ENCODE results near the gene PLD4.
"Not testable (repeated sequence)": the region's sequence is repeated elsewhere in the genome, so short reads cannot be mapped to it uniquely, and the experiment has no call there.

Gene PLD4

GRCh38 chr14:104885973-104886689 lies 38.5 kb upstream of the PLD4 start:
- DNase-seq (ENCODE audit: low spot score), result no peak

DNA sequence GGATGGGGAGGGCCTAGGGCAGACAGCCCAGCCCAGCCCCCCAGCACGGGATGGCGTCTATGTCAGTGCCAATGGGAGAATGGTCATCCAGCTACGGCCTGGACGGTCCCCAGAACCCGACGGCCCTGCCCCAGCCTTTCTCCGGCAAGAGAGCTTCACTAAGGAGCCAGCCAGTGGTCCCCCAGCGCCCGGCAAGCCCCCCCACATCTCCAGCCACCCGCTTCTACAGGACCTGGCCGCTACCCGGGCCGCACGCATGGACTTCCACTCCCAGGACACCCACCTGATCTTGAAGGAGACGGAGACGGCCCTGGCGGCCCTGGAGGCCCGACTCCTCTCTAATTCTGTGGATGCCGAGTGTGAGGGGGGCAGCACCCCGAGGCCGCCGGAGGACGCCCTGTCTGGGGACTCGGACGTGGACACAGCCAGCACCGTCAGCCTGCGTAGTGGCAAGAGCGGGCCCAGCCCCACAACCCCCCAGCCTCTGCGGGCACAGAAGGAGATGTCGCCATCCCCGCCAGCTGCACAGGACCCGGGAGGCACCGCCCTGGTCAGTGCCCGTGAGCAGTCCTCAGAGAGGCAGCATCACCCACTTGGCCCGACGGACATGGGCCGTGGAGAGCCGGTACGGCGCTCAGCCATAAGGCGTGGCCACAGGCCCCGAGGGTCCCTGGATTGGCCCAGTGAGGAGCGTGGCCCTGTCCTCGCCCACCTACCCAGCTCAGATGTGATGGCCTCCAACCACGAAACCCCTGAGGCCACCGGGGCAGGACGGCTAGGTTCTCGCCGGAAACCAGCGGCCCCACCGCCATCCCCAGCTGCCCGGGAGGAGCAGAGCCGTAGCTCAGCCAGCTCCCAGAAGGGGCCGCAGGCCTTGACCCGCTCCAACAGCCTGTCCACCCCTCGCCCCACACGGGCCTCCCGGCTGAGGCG lies 37.7 kb upstream of the PLD4 start:
- DNase-seq (ENCODE audit: low spot score), result no peak

- no peak for DNase-seq (ENCODE audit: low spot score)
Measured at GRCh38 chr14:104887623-104888488, 36.8 kb upstream of the PLD4 start.

- DNase-seq (ENCODE audit: low spot score), result no peak
Measured at GRCh38 chr14:104888489-104889374, 35.9 kb upstream of the PLD4 start.

GRCh38 chr14:104889375-104889757 lies 35.3 kb upstream of the PLD4 start:
- no peak for DNase-seq (ENCODE audit: low spot score)

DNA sequence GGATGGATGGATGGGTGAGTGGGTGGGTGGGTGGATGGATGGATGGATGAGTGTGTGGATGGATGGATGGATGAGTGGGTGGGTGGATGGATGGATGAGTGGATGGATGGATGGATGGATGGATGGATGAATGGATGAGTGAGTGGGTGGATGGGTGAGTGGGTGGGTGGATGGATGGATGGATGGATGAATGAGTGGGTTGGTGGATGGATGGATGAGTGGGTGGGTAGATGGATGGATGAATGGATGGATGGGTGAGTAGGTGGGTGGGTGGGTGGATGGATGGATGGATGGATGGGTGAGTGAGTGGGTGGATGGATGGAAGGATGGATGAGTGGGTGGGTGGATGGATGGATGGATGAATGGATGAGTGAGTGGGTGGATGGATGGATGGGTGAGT lies 34.4 kb upstream of the PLD4 start:
- DNase-seq (ENCODE audit: low spot score), result not testable (repeated sequence)

DNA sequence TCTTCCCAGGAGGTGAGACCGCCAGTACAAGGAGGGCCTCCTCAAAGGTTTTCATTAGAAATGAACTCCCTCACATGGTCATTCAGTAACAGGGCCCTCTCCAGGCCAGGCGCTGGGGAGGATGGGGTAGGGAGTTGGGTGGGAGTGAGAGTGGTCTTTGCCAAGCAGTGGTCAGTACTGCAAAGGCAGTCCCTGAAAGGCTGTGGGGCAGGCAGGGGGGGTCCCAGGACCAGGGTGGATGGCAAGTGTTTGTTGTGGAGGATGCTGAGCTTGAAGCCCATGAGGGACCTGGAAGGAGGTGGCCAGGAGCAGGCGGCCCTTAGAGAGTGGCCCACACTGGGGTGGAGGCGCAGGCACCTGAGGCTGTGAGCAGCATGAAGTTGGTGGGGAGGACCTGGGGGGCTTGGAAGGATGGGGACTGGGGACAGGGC lies 33.5 kb upstream of the PLD4 start:
- no peak for DNase-seq (ENCODE audit: low spot score)

DNA sequence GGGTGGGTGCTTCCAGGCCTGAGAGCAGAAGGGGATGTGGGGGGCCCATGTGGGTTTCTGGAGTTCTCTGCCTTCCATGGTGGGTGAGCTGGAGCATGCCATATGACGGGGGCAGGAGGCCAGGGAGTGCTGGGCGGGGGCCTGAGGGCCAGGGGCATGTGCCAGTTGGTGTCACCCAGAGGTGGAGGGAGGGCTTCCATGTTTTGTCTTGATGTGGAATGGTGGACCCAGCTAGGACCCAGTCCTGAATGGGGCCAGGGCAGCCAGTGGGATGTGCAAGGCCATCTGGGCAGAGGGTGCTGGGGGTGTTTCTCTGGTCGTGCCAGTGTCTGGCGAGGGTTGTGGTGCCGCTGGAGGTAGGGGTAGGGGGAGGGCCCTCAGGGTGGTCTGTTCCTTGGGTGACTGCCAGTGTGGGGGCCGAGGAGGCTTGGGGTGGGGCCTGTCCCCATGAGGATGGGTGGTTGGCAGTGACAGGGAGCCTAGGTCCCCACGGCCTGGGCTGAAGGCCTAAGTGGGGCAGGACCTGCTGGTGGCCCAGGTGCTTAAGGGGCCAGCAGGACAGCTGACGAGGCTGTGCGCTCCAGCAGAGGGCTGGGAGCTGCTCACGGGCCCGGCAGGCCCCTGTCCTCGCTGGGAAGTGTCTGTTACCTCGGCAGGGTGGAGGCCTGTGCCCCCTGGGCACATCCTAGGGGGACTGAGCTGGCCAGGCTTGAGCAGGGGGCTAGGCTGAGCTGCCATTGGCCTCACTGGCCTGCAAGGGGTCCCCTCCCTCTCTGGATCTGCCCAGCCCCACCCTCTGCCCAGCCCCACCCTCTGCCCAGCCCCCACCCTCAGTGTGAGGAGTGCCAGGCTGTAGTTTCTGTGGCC lies 32.8 kb upstream of the PLD4 start:
- no peak for DNase-seq (ENCODE audit: low spot score)

DNA sequence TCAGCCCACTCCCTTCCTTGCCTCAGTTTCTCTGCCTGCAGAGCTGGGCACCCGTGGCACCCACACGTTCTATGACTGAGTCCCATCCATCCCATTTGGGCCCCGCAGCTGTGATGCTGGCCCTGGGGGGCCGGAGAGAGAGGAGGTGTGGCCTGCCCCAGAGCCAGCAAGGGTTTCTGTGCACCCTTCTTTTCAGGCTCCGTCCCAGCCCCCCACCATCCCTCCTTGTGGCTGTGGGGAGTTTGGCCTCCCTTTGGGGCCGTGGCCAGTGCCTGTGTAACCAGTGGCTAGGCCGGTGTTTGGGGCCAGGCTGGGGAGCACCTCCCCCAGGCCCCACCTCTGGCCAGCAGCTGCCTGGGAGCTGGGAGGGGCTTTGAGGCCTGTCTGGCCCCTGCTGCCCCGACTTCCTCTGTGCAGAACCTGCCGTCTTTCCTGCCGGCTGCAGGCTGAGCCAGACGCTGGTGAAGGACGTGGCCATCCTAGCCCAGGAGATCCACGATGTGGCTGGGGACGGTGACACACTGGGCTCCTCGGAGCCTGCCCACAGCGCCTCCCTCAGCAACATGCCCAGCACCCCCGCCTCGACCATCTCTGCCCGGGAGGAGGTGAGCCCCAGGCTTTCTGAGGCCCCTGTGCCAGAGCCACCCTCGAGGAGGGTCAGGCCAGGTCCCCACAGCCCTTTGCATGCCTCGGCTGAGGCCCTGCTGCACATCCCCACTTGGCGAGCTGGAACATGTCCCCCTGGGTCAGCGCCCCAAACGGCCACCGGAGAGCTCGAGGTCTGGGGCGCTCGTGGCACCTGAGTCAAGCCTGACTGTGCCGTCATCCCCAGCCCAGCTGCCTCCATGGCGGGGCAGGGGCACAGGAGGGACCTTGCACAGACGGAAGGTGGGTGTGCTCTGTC lies 31.9 kb upstream of the PLD4 start:
- no peak for DNase-seq (ENCODE audit: low spot score)

DNA sequence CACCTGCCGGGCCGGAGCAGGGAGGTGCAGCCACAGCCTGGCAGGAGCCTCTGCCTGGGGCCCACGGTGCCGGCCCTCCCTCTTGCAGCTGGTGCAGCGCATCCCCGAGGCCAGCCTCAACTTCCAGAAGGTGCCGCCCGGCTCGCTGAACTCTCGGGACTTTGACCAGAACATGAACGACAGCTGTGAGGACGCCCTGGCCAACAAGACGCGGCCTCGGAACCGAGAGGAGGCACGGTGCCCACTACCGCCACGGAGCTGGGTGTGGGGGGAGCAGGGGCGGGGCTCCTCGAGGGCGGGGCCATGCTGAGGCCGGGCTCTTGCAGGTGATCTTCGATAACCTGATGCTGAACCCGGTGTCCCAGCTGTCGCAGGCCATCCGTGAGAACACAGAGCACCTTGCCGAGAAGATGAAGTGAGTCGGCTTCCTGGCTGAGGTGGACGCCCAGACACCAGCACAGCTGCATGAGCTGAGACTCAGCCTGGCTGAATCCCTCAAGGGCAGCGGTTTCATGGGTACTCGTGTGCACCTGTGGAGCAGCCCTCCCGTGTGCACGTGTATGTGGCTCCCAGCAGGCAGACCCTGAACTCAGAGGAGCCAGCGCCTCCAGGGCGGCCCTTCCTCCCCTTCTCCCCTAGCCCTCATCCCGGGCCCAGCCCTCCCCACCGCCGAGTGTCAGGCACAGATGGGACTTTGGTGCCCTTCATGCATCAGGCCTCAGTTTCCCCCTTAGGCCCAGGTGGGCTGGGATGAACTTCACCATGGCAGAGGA lies 31.1 kb upstream of the PLD4 start:
- no peak for DNase-seq (ENCODE audit: low spot score)

DNA sequence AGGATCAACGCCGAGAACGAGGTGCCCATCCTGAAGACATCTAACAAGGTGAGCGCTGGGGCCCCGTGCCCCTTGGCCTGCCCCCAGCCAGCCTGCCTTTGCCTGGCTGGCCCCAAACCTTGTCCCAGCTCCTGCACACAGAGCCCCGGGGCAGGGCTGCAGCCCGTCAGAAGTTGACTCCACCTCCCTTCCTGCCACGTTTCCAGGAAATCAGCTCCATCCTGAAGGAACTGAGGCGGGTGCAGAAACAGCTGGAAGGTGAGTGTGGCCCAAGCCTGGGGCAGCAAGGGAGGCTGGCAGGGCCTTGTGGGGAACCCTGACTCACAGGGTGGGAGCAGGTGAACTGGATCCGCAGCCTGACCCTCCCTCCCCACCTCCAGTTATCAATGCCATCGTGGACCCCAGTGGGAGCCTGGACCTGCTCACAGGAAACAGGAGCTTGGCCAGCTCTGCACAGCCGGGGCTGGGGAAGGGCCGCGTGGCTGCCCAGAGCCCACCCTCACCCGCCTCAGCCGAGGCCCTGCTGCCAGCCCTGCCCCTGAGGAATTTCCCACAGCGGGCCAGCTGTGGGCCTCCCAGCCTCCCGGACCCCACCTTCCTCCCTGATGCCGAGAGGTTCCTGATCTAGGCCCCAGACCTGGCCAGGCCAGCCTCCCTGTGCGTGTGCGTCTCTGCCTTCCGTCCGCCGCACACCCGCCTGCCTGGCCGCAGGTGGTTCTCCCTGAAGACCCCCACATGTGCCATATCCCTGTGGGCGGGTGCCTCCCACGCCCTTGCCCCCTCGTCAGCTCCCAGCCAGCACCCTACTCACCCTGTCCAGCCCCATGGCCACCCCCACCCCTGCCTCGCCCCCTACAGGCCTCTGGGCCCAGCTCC lies 30.1 kb upstream of the PLD4 start:
- no peak for DNase-seq (ENCODE audit: low spot score)

DNA sequence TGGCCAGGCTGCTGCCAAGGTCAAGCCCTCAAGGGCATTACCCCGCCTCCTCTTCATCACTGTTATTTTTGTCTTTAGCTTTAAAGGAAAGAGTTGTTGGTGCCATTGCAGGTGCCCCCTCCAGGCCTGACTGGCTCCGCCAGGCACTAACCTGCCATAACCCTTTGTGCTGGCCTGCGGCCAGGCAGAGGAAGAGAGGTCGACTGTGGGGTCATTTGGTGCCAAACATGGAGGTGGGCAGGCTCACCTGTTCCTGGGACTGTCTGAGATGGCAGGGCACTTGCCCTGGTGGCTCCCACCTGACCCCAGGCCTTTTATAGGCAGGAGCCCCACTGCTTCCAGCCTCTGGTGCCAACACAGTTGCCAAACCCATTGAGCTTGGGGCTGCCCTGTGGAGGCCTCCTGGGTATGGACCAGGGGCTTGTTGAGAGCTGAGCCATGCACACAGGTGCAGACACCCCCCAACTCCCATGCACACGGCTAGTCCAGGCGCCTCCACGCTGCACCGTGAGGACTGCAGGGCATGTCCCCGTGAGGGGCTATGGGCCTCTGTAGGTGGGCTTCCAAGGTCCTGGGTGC lies 29.4 kb upstream of the PLD4 start:
- no peak for DNase-seq (ENCODE audit: low spot score)

DNA sequence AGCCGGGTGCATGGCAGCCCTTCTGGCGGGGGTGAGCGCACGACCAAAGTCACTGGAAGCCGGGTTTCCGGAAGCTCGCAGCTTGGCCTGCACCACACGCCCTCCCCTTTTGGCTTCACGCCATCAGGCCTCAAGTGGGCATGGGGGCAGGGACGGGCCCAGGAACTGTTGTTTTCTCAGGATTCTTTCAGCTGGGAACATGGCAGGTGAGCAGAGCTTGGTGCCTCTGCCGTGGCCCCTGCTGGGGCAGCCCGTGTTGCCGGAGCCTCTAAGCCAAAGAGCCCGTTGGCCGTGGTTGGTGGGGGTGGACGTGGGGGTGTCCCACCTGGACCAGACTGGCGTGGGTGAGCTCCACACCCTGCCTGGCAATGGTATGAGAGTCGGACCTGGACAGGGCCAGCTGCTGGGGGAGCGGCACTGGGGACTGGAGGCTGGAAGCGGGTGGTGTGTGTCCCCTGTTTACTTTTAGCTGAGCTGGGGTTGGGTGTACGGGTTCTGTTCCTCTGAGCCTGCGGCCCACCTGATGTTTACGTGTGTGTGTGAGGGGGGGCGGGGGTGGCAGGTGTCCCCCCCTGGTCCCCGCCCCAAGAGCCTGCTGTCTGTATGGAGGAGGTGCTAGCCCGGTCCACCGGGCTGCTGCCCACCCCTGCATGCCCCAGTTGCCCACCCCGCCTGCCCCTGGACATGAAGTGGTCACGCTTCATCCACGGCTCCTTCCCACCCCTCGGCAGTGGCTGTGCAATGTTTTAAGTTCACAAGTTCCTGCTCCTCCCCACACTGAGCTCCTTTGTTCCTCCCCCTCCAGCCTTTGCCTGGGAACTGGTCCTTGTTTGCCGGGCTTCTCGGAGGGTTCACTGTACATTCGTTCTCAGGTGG lies 28.7 kb upstream of the PLD4 start:
- DNase-seq (ENCODE audit: low spot score), result no peak

DNA sequence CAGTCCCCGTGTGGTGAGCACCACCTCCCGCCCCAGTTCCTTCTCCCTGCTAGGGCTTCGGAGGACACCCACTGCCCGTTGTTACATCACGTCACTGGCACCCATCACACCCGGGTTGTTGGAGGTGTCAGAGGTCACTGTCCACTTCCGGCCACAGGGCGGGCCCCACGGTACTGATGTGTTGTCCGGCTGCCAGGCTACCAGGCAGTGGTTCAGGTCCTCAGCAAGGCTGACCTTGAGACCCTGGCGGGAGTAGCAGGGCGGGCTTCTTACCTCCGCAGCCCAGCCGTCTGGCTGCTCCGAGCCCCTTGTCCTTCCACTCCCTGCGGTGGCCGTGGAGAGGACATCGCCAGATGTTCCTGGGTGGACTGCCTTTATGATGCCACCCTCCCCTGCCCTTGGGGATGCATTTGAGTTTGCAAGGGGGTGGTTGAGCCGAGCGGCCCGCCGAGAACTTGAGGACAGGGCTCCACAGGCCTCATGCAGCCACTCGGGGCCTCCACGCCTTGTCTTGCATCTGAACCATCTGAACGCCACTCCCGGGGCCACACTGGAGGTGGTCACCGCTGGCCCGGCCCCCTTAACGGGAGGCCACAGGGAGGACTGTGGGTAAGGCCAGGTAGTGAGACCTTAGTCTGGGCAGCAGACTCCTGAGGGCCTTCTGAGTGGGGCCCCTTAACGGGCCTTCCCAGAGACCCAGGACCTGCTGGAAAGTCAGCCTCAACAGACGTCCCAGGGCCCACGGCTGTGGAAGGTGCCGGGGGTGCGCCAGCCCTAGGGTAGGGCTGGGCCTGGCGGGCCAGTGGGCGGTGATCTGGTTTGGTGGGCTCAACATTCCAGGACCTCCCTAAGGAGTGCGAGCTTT lies 27.1 kb upstream of the PLD4 start:
- DNase-seq (ENCODE audit: low spot score), result no peak

GRCh38 chr14:104898195-104898558 lies 26.5 kb upstream of the PLD4 start:
- no peak for DNase-seq (ENCODE audit: low spot score)

All from cerebellar cortex (tissue), 1 donor.